ENCODE data around the gene FOXP1. TPM values are rescaled to one million over a fixed set of nuclear protein-coding genes. Genes with fewer than 3 reads are reported as not detected.

FOXP1 gene
- total and polyA plus RNA-seq, 2 of the 8 experiments (the other 6 are each of a cell fraction or from before 2014, with no cell fraction given) = 13.9 to 25.4 TPM

DNA sequence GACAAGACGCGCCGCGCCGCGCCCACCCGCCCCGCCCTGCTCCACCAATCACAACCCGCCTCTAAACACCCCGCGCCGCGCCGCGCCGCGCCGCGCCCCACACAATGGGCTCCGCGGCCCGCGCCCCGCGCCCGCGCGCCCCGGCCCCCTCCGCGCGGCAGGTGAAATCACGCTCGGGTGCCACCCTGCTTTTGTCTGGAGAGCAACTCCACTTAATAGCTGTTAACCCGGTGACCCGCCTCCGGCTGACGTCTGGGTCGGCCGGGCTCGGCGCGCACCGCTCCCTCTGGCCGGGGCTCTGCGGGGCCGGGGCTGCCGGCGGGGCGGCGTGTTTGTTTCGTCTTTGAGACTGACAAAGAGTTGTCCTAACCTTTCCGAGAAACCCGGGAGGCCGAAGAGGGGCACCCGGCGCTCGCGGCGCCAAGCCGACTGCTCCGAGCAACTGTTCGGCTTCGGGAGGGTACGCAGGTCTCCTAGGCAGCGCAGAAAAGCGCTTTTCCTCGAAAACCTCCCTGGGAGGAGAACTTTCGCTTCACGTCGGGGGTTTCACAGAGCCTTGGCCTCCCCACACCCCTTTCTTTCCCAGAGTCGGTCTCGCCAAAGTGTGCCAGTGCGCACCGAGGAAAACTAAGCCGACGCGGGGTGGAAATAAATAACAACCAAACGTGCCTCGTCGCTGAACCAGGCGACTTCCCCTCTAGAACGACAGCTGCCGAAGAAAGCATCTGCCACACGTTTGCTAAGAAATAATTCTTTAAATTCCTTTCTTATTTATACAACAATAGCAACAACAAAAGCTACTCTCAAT, 518.4 kb downstream of the FOXP1 start (continued):
- TF ChIP-seq, protein P1, sequence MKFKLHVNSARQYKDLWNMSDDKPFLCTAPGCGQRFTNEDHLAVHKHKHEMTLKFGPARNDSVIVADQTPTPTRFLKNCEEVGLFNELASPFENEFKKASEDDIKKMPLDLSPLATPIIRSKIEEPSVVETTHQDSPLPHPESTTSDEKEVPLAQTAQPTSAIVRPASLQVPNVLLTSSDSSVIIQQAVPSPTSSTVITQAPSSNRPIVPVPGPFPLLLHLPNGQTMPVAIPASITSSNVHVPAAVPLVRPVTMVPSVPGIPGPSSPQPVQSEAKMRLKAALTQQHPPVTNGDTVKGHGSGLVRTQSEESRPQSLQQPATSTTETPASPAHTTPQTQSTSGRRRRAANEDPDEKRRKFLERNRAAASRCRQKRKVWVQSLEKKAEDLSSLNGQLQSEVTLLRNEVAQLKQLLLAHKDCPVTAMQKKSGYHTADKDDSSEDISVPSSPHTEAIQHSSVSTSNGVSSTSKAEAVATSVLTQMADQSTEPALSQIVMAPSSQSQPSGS (IDR thresholded peaks at IDR 0.05; ENCODE audit: low read length) = no peak

Measured in H1 (cell line).